ENCODE results near the gene PPP1R14B. TPM values are rescaled to one million over a fixed set of nuclear protein-coding genes. Genes with fewer than 3 reads are reported as not detected.

Gene PPP1R14B
- total RNA-seq, 2 experiments from 2014 or later = 285 to 287 TPM

DNA sequence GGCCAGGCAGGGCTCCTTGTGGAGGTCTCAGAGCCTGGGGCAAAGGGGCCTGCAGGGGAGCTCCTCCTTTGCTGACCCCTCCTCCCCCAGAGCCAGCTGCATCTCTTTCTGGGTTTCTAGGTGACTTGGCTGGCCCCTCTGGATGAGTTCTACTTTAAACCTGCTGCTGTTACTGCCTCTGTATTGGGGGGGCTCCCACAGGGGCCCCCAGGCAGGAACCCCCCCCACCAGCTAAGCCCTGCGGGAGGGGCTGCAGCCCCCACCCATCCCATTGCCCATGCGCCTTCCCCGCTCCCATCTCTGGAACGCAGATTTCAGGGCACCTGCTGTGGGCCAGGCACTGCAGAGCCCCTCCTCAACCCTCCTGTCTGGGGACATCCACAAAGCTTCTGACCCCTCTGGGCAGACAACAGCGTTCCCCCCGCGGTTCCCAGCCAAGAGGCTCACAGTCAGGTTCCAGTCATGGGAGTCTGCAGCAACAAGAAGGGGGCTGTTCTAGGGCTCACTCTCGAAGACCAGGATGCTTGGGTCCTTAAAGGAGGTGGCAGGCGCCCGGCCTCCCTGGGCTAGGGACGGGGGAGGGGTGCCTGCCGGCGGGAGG lies 3.8 kb upstream of the PPP1R14B start:
- Mint-ChIP-seq H3K27me3 (no peaks in the 10 kb centered on the region), H3K4me1 (ENCODE audit: low read depth) (peaks cover 16% of the 10 kb centered on the region), H3K4me3 (peak overlapping the region; percentile 78), H3K9me3 (no peaks in the 10 kb centered on the region), H3K36me3 (ENCODE audit: low read depth) (peaks cover 6% of the 10 kb centered on the region), H3K27ac (no peak overlapping the region)
- TF ChIP-seq, protein P1, sequence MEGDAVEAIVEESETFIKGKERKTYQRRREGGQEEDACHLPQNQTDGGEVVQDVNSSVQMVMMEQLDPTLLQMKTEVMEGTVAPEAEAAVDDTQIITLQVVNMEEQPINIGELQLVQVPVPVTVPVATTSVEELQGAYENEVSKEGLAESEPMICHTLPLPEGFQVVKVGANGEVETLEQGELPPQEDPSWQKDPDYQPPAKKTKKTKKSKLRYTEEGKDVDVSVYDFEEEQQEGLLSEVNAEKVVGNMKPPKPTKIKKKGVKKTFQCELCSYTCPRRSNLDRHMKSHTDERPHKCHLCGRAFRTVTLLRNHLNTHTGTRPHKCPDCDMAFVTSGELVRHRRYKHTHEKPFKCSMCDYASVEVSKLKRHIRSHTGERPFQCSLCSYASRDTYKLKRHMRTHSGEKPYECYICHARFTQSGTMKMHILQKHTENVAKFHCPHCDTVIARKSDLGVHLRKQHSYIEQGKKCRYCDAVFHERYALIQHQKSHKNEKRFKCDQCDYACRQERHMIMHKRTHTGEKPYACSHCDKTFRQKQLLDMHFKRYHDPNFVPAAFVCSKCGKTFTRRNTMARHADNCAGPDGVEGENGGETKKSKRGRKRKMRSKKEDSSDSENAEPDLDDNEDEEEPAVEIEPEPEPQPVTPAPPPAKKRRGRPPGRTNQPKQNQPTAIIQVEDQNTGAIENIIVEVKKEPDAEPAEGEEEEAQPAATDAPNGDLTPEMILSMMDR (IDR thresholded peaks at IDR 0.05) = no peak
- ChIA-PET CTCF (interaction anchor here (0.6 to 5.3 kb wide), 22 partner anchors 7 to 249 kb away, joined by 3 to 42 read pairs (median 4); partner anchors contain the start of genes BAD, CATSPERZ, FERMT3 and FKBP2), POLR2A (interaction anchor here (0.5 to 10.0 kb wide), 11 partner anchors 9 to 1255 kb away, joined by 3 to 132 read pairs (median 3); partner anchors contain the start of genes FERMT3 and FKBP2)
- intact Hi-C loops (cut with micrococcal nuclease) = no loop called here
- DNase-seq (no peak), ATAC-seq (no peak)

DNA sequence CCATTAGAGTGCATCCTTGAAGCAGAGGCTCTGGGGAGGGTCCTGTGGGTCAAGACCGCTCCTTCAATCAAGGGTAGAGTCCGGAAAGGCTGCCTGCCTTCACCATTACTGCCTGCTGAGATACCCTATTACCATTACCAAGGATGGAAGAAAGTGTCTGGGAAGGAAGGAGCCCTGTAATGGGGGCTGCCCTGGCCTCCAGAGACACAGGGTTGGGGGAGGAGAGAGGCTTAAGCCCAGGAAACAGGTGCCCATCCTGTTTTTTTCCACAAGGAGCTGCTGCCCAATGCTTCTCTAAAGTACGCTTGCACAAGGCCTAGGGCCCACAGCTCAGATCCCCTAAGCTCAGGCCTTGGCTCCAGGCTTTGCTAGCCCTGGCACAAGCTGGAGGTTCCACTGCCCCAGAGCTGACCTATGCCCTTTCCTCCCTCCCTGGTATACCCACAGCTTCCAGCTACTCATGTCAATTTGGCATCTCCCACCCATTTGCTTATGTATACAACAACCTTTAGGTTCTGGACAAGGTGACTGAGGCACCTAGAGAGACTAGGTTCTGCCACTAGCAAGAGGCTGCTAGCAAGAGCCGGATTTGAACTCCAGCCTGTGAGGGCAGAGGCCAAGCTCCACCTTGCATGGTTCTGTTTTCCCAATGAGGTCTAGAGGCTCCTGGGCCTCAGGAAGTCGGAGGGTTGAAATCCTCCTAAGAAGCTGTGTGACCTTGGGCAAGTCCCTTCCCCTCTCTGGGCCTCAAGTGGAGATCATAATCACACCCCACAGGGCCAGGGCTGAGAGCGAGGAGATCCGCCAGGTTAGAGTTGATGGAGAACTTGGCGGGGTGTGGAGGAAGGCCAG lies 3.0 kb upstream of the PPP1R14B start:
- Mint-ChIP-seq H3K4me1 (ENCODE audit: low read depth) (peaks cover 16% of the 10 kb centered on the region), H3K27me3 (no peaks in the 10 kb centered on the region), H3K27ac (no peak overlapping the region), H3K36me3 (ENCODE audit: low read depth) (peaks cover 9% of the 10 kb centered on the region), H3K9me3 (no peaks in the 10 kb centered on the region), H3K4me3 (peak overlapping the region; percentile 36)
- TF ChIP-seq, protein P1 (IDR thresholded peaks at IDR 0.05) = no peak
- ChIA-PET POLR2A (interaction anchor here (0.5 to 10.0 kb wide), 10 partner anchors 8 to 1256 kb away, joined by 3 to 132 read pairs (median 4); partner anchors contain the start of genes FERMT3 and FKBP2), CTCF (interaction anchor here (0.9 to 5.3 kb wide), 18 partner anchors 9 to 200 kb away, joined by 3 to 42 read pairs (median 4); partner anchors contain the start of genes BAD, CATSPERZ, FERMT3 and FKBP2)
- ATAC-seq (no peak), DNase-seq (no peak)
- intact Hi-C loops (cut with micrococcal nuclease) = loop anchor here (10.0 kb wide), 1 partner anchor 55 kb away; the partner anchor contains the start of genes CATSPERZ and ESRRA

DNA sequence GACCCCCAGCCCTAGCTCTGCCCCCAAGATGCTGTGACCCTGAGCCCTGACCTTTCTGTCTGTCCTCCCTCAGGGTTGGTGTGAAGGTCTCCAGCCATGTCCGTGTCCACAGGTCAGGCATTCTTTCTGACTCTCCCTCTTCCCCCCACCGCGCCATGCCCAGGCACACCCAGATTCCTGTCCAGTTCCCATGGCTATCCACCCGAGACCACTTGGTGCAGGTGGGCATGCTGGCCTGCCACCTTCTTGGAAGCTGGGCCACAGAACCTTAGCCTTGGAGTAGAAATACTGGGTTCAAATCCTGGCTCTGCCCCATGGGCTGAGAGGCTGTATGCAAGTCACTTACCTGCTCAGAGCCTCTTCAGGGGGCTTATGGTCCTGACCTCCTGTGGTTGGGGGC lies 2.3 kb upstream of the PPP1R14B start:
- Mint-ChIP-seq H3K27me3 (no peaks in the 10 kb centered on the region), H3K4me3 (peak overlapping the region; percentile 3), H3K36me3 (ENCODE audit: low read depth) (peaks cover 12% of the 10 kb centered on the region), H3K4me1 (ENCODE audit: low read depth) (peaks cover 20% of the 10 kb centered on the region), H3K9me3 (no peaks in the 10 kb centered on the region), H3K27ac (no peak overlapping the region)
- ATAC-seq (no peak), DNase-seq (no peak)
- intact Hi-C loops (cut with micrococcal nuclease) = loop anchor here (10.0 kb wide), 1 partner anchor 56 kb away; the partner anchor contains the start of genes CATSPERZ and ESRRA
- TF ChIP-seq, protein P1 (IDR thresholded peaks at IDR 0.05) = no peak
- POLR2A ChIA-PET = interaction anchor here (0.8 to 10.0 kb wide), 6 partner anchors 14 to 56 kb away, joined by 4 to 132 read pairs (median 4); partner anchors contain the start of gene FERMT3
- CTCF ChIA-PET = interaction anchor here (0.9 to 5.3 kb wide), 6 partner anchors 23 to 55 kb away, joined by 3 to 42 read pairs (median 6); partner anchors contain the start of genes CATSPERZ, FERMT3, NUDT22 and TRPT1

DNA sequence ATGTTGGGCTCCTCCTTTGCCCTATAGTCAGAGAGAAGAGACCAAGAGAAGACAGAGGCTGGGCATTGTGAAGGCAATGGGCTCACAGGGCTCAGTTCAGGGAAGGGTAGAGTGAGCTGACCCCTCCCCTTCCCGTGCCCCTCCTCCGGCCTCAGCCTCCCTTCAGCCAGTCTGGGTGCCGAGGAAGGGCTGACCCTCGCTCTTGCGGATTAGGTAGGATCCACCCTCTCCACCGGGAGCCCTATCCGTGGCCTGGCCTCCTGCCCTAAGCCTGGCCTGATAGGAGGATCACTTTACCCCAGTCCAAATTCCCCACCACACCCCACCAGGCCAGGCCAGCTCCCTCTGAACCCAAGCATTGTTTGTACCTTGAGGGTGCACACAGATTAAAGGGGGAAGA lies 1.8 kb upstream of the PPP1R14B start:
- ChIA-PET POLR2A (interaction anchor here (0.8 to 10.0 kb wide), 4 partner anchors 17 to 55 kb away, joined by 4 to 132 read pairs (median 4); partner anchors contain the start of gene FERMT3), CTCF (interaction anchor here (1.1 to 5.3 kb wide), 3 partner anchors 22 to 55 kb away, joined by 4 to 35 read pairs (median 8); partner anchors contain the start of genes CATSPERZ, NUDT22 and TRPT1)
- TF ChIP-seq, protein P1 (IDR thresholded peaks at IDR 0.05) = no peak
- no peaks in the 10 kb centered on the region for H3K27me3 Mint-ChIP-seq
- H3K36me3 Mint-ChIP-seq (ENCODE audit: low read depth) = peaks cover 15% of the 10 kb centered on the region
- no peak for DNase-seq
- intact Hi-C loops (cut with micrococcal nuclease) = loop anchor here (10.0 kb wide), 1 partner anchor 56 kb away; the partner anchor contains the start of genes CATSPERZ and ESRRA
- H3K4me3 Mint-ChIP-seq = peak overlapping the region; percentile 3
- ATAC-seq = no peak
- peaks cover 23% of the 10 kb centered on the region for H3K4me1 Mint-ChIP-seq (ENCODE audit: low read depth)
- no peak overlapping the region for H3K27ac Mint-ChIP-seq
- H3K9me3 Mint-ChIP-seq = no peaks in the 10 kb centered on the region

Data from activated CD8-positive, alpha-beta T cell treated with anti-CD3 and anti-CD28 coated beads for 36 hours (primary cell).